IPS DF 4.7 (cell line): ENCODE results near the gene STARD3.

Source experiments
- DNase-seq: peaks from one replicate; pipeline ENCODE4 v3.0.0-alpha.2; 2013; ENCODE audit warnings: low spot score; ENCODE audit errors: extremely low read depth

The STARD3 gene

DNA sequence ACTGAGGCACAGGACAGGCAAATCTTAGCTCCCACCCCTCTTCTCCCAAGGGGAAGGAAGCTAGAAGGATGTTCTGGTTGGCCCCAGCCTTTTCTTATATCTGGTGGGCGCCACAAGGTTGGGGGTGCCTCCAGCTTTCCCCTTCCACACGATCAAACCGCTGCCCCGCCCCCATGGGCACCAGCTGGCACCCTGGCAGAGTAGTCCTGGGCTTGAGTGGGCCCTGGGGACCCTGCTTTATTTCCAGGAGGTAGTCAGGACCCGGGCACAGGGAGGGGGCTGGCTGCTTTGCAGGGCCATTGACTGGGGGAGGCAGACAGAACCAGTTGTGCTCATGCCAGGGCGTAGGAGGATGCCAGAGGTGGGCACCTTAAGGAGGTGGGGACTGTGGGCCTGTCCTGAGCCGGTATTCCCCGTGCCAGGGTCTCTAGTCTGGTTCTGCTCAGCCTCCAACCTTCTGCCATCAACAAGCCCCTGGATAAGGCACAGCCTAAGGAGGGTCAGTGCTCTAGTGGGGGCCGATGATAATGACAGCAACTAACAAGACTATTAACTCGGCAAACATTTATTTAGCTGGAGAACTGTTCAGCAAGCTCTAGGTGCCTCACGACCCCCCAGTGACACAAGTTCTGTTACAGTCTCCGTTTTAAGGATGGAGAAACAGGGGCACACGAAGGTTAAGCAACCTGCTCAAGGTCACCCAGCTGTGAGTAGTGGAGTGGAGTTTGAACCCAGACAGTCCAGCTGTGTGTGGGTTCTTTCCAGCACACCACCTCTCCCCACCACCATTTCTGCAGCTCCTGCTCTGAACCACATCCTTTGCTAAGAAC is 17.8 kb upstream of the STARD3 start:
- no peak for DNase-seq

DNA sequence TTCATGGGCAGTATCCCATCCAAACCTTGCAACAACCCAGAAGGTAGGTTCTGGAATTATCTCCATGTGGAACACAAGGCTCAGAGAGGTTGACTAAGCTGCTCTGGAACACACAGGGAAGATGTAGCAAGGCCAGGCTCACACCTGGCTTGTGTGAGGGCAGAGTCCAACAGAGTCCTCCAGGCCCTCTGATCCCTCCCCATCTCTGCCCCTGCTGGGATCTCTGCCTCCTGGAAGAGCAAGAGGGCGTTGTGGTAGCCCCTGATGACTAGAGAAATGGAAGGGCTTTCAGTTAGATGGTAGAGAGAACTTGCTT is 17.2 kb upstream of the STARD3 start:
- DNase-seq, result no peak

- no peak for DNase-seq
These were observed 15.2 kb upstream of the STARD3 start for GRCh38 chr17:39621523-39622379.

GRCh38 chr17:39622380-39623006 is 14.5 kb upstream of the STARD3 start:
- no peak for DNase-seq

DNA sequence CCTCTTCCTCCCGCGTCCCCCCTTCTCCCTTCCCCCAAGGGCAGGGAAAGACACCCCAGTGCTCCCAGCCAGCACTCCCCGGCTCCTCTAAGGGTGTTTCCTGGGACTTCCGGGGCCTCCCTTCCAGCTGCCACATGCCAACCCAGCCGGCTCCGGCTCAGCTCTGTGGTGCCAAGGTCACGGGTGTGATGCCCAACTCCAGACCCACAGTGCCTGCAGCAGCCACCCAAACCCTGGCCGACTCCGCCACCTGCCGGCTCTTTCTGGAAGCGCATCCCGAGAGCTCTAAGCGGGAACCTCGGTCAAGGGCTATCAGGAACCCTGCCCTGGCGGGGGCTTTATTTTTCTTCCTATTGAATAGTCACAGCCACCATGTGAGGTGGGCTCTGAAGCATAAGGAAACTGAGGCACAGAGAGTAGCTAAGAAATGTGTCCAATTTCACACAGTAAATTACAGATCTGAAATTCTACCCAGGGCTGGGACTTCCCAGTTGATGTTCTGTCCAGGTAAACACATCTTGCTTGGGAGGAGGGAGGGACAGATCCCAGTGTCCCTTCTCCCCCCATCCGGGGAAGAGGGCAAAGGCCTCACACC is 13.5 kb upstream of the STARD3 start:
- no peak for DNase-seq

GRCh38 chr17:39624313-39624712 is 12.6 kb upstream of the STARD3 start:
- DNase-seq, result no peak

DNA sequence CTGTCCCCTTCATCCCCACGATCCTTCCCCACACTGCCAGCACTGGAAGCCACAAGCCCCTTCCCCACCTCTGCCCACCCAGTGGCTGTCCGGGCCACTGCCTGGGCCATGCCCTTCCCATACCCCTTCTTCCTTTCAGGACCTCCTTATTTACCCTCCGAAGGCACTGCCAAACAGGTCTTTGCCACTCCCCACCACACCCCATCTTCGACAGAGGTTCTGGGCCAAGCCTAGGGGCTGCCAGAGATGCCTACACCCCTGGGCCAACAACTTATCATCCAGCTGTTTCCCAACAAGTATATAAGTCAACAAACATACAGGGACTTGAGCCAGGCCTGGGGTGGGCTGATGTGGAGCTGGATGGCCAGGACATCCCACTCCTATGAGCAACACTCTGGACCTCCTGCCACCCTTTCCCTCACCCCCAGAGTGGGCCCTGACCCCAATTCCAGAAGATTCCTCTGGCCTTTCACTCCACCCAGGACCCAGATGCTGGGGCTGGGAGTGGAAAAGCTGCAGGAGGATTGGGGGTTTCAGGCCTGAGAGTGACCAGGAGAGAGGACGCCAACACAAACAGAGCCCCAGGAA is 11.7 kb upstream of the STARD3 start:
- no peak for DNase-seq

GRCh38 chr17:39626171-39627046 is 10.5 kb upstream of the STARD3 start, which contains the start of gene PPP1R1B:
PPP1R1B (plus strand) TSS chr17:39626952; CDS start chr17:39627393, 441 bp downstream.
- no peak for DNase-seq

- DNase-seq, result no peak
These were observed 9.8 kb upstream of the STARD3 start for GRCh38 chr17:39627047-39627711.

GRCh38 chr17:39627712-39628516 is 9.0 kb upstream of the STARD3 start:
- DNase-seq, result no peak

- DNase-seq, result no peak
These were observed 8.1 kb upstream of the STARD3 start for GRCh38 chr17:39628655-39629493.

- DNase-seq, result no peak
These were observed 7.5 kb upstream of the STARD3 start for GRCh38 chr17:39629494-39629880.

GRCh38 chr17:39629898-39630297 is 7.0 kb upstream of the STARD3 start:
- no peak for DNase-seq

DNA sequence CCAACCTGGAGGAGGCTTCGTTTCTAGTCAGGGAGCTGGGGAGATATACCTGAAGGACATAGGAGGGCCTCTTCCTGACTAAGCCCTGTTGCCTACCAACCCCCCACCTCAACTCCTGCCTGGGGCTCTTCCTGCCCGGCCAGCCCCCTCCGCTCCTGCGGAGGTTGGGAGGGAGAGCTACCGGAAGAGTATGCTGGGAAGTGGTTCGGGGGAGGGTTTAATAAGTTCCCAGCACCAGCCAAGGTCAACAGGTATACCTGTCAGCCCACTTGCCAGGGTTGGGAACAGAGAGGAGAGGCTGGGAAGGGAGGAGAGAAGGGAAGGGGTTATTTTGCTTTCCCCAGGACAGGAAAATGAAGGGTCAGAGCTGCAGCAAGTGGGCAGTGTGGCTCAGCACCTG is 5.5 kb upstream of the STARD3 start:
- no peak for DNase-seq

DNA sequence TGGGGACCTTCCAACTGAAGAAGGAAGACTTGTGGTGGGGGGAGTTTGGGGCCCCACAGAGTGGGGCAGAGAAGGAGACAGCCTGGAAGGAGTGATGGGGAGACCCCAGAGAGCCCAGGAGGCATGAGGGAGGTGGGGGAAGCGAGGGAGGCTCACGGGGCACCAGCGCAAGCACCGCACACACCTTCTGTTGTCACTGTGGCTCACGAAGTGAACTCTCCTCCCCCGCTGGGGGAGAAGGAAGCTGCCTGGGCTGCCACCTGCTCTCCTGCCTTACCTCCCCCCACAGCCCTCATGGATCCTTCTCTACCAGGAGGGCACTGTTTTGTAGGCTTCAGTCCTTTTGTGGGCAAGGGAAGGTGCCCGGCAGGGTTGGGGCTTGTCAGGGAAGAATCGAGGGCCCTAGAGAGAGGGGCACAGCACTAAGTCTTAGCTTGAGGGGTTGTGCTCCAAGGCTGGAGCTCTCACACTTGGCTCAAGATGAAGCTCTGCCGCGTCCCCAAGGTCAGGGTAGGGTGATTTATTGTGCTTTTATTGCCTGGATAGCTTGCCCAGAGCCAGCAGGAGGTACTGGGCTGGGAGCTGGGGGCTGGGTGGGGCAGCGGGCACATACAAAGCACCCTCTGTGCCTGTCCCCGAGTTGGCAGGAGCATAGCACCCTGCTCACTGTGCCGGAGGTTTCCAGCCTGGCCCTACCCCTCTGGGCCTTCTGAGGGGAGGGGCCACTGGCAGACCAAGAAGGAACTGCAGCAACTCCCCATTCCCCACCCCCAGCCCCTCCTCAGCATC is 4.6 kb upstream of the STARD3 start:
- DNase-seq, result no peak

DNA sequence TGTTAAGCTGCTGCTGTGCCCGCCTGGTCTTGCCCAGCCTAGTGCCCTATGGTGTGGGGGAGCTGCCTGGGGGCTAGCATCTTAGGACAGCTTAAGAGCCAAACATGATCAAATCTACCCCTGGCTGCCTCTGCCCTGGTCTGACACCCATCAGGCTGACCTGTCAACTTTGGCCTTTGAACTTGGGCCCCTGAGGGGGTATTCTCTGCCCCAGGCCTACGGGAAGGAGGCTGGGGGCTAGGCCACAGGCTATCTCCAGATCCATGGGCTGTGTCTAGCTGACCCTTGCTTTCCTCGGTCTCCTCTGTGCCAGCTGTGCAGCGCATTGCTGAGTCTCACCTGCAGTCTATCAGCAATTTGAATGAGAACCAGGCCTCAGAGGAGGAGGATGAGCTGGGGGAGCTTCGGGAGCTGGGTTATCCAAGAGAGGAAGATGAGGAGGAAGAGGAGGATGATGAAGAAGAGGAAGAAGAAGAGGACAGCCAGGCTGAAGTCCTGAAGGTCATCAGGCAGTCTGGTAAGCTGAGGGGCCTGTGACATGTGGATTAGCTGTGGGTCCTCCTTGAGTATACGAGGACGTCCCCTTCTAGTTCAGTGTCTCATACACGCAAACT is 3.3 kb upstream of the STARD3 start:
- DNase-seq, result no peak

DNA sequence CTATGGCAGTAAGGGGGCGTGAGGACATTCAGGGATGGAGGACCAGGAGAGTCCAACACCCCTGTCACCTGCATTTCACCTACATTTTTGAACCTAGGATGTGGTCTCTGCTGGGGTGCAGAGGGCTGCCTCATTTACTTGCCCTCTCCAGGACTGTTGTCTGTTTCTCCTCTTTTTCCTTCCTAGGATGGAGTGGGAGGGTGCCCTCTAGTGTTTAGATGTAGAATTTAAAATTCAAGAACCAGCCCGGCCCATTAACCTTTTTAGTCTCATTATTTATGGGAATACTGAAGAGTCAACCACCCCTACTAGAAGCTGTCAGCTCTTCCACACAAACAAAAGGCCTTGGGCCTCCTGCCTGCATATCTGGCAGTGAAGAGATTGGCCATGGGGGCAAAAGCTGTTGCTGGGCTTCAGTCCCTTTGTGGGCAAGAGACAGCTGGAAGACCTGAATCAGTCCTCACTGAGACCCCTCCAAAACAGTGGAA is 2.5 kb upstream of the STARD3 start:
- DNase-seq, result no peak
